HG02840 (cell line): ENCODE measurements around the gene FAM163B.

ENCODE experiments used
- ATAC-seq: cut with Tn5 transposase; IDR thresholded peaks from one replicate; pipeline ENCODE4 v1.9.1; 2021; ENCODE audit warnings: mild to moderate bottlenecking, moderate library complexity, moderate number of reproducible peaks; ENCODE audit not compliant: unreplicated experiment, low FRiP score

The FAM163B gene

GRCh38 chr9:133621725-133622267 is 12.6 kb upstream of the FAM163B start:
- no peak for ATAC-seq

- ATAC-seq = no peak
Measured at GRCh38 chr9:133619791-133620190, 10.6 kb upstream of the FAM163B start.

GRCh38 chr9:133618726-133619125 is 9.5 kb upstream of the FAM163B start:
- no peak for ATAC-seq

GRCh38 chr9:133616643-133617405 is 7.6 kb upstream of the FAM163B start:
- no peak for ATAC-seq

GRCh38 chr9:133615606-133616188 is 6.5 kb upstream of the FAM163B start:
- ATAC-seq = no peak

- no peak for ATAC-seq
Measured at GRCh38 chr9:133615186-133615585, 6.0 kb upstream of the FAM163B start.

GRCh38 chr9:133614678-133615077 is 5.5 kb upstream of the FAM163B start:
- ATAC-seq = no peak

- ATAC-seq = no peak
Measured at GRCh38 chr9:133614056-133614455, 4.9 kb upstream of the FAM163B start.

- ATAC-seq = no peak
Measured at GRCh38 chr9:133613432-133613831, 4.2 kb upstream of the FAM163B start.

GRCh38 chr9:133612816-133613215 is 3.6 kb upstream of the FAM163B start:
- no peak for ATAC-seq

- ATAC-seq = no peak
Measured at GRCh38 chr9:133612051-133612450, 2.9 kb upstream of the FAM163B start.

- ATAC-seq = no peak
Measured at GRCh38 chr9:133610845-133611244, 1.7 kb upstream of the FAM163B start.

GRCh38 chr9:133608889-133609288 is 300 bp downstream of the FAM163B start:
- no peak for ATAC-seq

GRCh38 chr9:133608382-133608781 is 807 bp downstream of the FAM163B start:
- no peak for ATAC-seq

- ATAC-seq = no peak
Measured at GRCh38 chr9:133607976-133608375, 1.2 kb downstream of the FAM163B start.

- ATAC-seq = no peak
Measured at GRCh38 chr9:133607381-133607780, 1.8 kb downstream of the FAM163B start.

GRCh38 chr9:133606708-133607025 is 2.5 kb downstream of the FAM163B start:
- ATAC-seq = no peak

- no peak for ATAC-seq
Measured at GRCh38 chr9:133605856-133606707, 3.1 kb downstream of the FAM163B start.

- no peak for ATAC-seq
Measured at GRCh38 chr9:133605446-133605845, 3.7 kb downstream of the FAM163B start.

- ATAC-seq = no peak
Measured at GRCh38 chr9:133604856-133605255, 4.3 kb downstream of the FAM163B start.

- ATAC-seq = no peak
Measured at GRCh38 chr9:133604214-133604613, 5.0 kb downstream of the FAM163B start.
